HCT116 (cell line): ENCODE data around the gene WDR64. TPM values are rescaled to one million over a fixed set of nuclear protein-coding genes. Genes with fewer than 3 reads are reported as not detected.

Experiments
- ATAC-seq: fragments of 200-7000 bp; cut with Tn5 transposase; 2 replicates; pipeline ENCODE4 v1.9.1; 2020; ENCODE audit warnings: mild to moderate bottlenecking, moderate library complexity
- BruUV-seq: library from RNA; stranded (reverse); fragments of 400-500 nt; replicated peaks from 2 replicates; lab custom pipeline; 2021; lab: Mats Ljungman, UMichigan
- CTCF ChIA-PET: fragments of 300-600 bp; sonication (Branson Sonifier 250); formaldehyde crosslinking; loops from one replicate; lab custom pipeline; 2021; ENCODE audit warnings: antibody characterized with exemption; lab: Charles Lee
- POLR2A ChIA-PET: fragments of 300-600, 350-600 bp; sonication (Branson Sonifier 250); formaldehyde crosslinking; loops from one replicate; lab custom pipeline; 2021; ENCODE audit warnings: antibody characterized with exemption; lab: Charles Lee
- RAD21 ChIA-PET, 2 experiments: fragments of 300-600 bp; sonication (Branson Sonifier 250); formaldehyde crosslinking; loops; one replicate each; lab custom pipeline; 2023; ENCODE audit warnings: low total read pairs in 2 of 2; ENCODE audit not compliant: uncharacterized antibody in 2 of 2, unreplicated experiment in 2 of 2, low non-redundant PET in 1 of 2; lab: Charles Lee
- DNase-seq: peaks from one replicate; pipeline ENCODE4 v3.0.0-alpha.2; 2010; ENCODE audit warnings: low read depth, low spot score
- H2AFZ ChIP-seq: fragments of 200-600 bp; shearing (Covaris generic), sonication (generic); 2 replicates; pipeline ENCODE4 v1.6.1; 2017; ENCODE audit warnings: low read depth, mixed run types, mixed read lengths, antibody characterized with exemption, low read length; ENCODE audit not compliant: poor library complexity, severe bottlenecking
- H3K27ac ChIP-seq: 2 replicates; pipeline ENCODE4 v1.5.1; 2012; ENCODE audit warnings: low read depth, low read length
- H3K27me3 ChIP-seq: fragments of 200-600 bp; sonication (generic); 2 replicates; pipeline ENCODE4 v1.6.1; 2016; ENCODE audit warnings: mixed run types, low read length, mixed read lengths; ENCODE audit not compliant: insufficient read depth
- H3K36me3 ChIP-seq, 2 experiments: fragments of 200-500 bp in 1 of 2; fragments of 200-600 bp in 1 of 2; sonication (Bioruptor generic) in 1 of 2; sonication (generic) in 1 of 2; 2 replicates each; pipeline versions ENCODE4 v1.5.1 to v1.6.1; 2014 to 2016; ENCODE audit warnings: low read length in 2 of 2, inconsistent platforms in 1 of 2, mixed read lengths in 1 of 2, mixed run types in 1 of 2; ENCODE audit not compliant: insufficient read depth in 2 of 2, control insufficient read depth in 1 of 2
- H3K4me1 ChIP-seq, 2 experiments: fragments of 200-600 bp in 1 of 2; sonication (generic) in 1 of 2; 2 replicates each; pipeline versions ENCODE4 v1.5.1 to v1.6.1; 2012 to 2017; ENCODE audit warnings: low read length in 2 of 2, inconsistent platforms in 1 of 2, mild to moderate bottlenecking in 1 of 2, mixed read lengths in 1 of 2, mixed run types in 1 of 2, moderate library complexity in 1 of 2; ENCODE audit not compliant: insufficient read depth in 2 of 2, control insufficient read depth in 1 of 2
- H3K4me2 ChIP-seq: fragments of 200-600 bp; sonication (generic); 2 replicates; pipeline ENCODE4 v1.6.1; 2017; ENCODE audit warnings: mixed run types, low read length, mixed read lengths
- H3K4me3 ChIP-seq, 2 experiments: fragments of 200-600 bp in 1 of 2; sonication (generic) in 1 of 2; replicated peaks in 1 of 2; 2 replicates each; pipeline ENCODE4 v1.5.1; 2011 to 2016; ENCODE audit warnings: low read length in 2 of 2, control low read depth in 1 of 2, low read depth in 1 of 2, mild to moderate bottlenecking in 1 of 2, mixed read lengths in 1 of 2, mixed run types in 1 of 2
- H3K79me2 ChIP-seq: fragments of 200-600 bp; sonication (generic); 2 replicates; pipeline ENCODE4 v1.6.1; 2017; ENCODE audit warnings: mild to moderate bottlenecking, mixed run types, low read length, moderate library complexity, mixed read lengths; ENCODE audit not compliant: insufficient read depth
- H3K9ac ChIP-seq: fragments of 200-600 bp; sonication (generic); 2 replicates; pipeline ENCODE4 v1.6.1; 2016; ENCODE audit warnings: low read length, mixed read lengths
- H3K9me2 ChIP-seq: fragments of 200-600 bp; sonication (generic), shearing (Covaris generic); 2 replicates; pipeline ENCODE4 v1.6.1; 2017; ENCODE audit warnings: mixed run types, mild to moderate bottlenecking, moderate library complexity; ENCODE audit not compliant: insufficient read depth
- H3K9me3 ChIP-seq, 2 experiments: fragments of 200-500 bp in 1 of 2; fragments of 200-600 bp in 1 of 2; sonication (Bioruptor generic) in 1 of 2; sonication (generic) in 1 of 2; 2 replicates each; pipeline ENCODE4 v1.6.1; 2014 to 2017; ENCODE audit warnings: low read length in 2 of 2, mixed read lengths in 2 of 2, inconsistent platforms in 1 of 2, low read depth in 1 of 2, mild to moderate bottlenecking in 1 of 2, mixed run types in 1 of 2, moderate library complexity in 1 of 2; ENCODE audit not compliant: control insufficient read depth in 1 of 2, insufficient read depth in 1 of 2
- H4K20me1 ChIP-seq: fragments of 200-600 bp; sonication (generic), shearing (Covaris generic); 2 replicates; pipeline ENCODE4 v1.6.1; 2017; ENCODE audit warnings: mixed run types, mild to moderate bottlenecking, moderate library complexity; ENCODE audit not compliant: insufficient read depth
- CBX3 ChIP-seq: IDR thresholded peaks from 2 replicates; pipeline ENCODE4 v1.6.1; 2012; ENCODE audit warnings: low read depth
- CEBPB ChIP-seq: IDR thresholded peaks from 2 replicates; pipeline ENCODE4 v1.6.1; 2012; ENCODE audit warnings: low read depth
- CTCF ChIP-seq, 3 experiments: fragments of 200-600 bp in 1 of 3; sonication (generic) in 1 of 3; IDR thresholded peaks in 2 of 3; conservative IDR thresholded peaks in 1 of 3; 2 replicates each; pipeline ENCODE4 v1.5.1; 2012 to 2017; ENCODE audit warnings: low read depth in 2 of 3, low read length in 2 of 3, antibody characterized with exemption in 1 of 3, borderline replicate concordance in 1 of 3, control low read depth in 1 of 3, mild to moderate bottlenecking in 1 of 3, mixed read lengths in 1 of 3, mixed run types in 1 of 3, moderate library complexity in 1 of 3; ENCODE audit not compliant: insufficient read depth in 1 of 3
- EGR1 ChIP-seq: IDR thresholded peaks from 2 replicates; pipeline ENCODE4 v1.6.1; 2012; ENCODE audit warnings: low read depth
- ELF1 ChIP-seq: IDR thresholded peaks from 2 replicates; pipeline ENCODE4 v1.6.1; 2012; ENCODE audit warnings: low read depth, borderline replicate concordance
- EZH2 ChIP-seq: fragments of 200-600 bp; sonication (generic); IDR thresholded peaks from 2 replicates; pipeline ENCODE4 v1.6.1; 2017; ENCODE audit warnings: antibody characterized with exemption, mixed run types
- EZH2phosphoT487 ChIP-seq: fragments of 200-600 bp; IDR thresholded peaks from 2 replicates; pipeline ENCODE4 v1.6.1; 2018; ENCODE audit warnings: antibody characterized with exemption, borderline replicate concordance
- FOSL1 ChIP-seq: IDR thresholded peaks from 2 replicates; pipeline ENCODE4 v1.6.1; 2012; ENCODE audit warnings: low read depth
- JUND ChIP-seq: IDR thresholded peaks from 2 replicates; pipeline ENCODE4 v1.6.1; 2012
- MAX ChIP-seq: IDR thresholded peaks from 2 replicates; pipeline ENCODE4 v1.6.1; 2012
- POLR2AphosphoS5 ChIP-seq: IDR thresholded peaks from 2 replicates; pipeline ENCODE4 v1.6.1; 2011; ENCODE audit warnings: mild to moderate bottlenecking, low read depth, low read length, moderate library complexity
- RAD21 ChIP-seq: IDR thresholded peaks from 2 replicates; pipeline ENCODE4 v1.6.1; 2012; ENCODE audit warnings: low read depth, mild to moderate bottlenecking
- REST ChIP-seq: IDR thresholded peaks from 2 replicates; pipeline ENCODE4 v1.6.1; 2012; ENCODE audit warnings: low read depth
- SIN3A ChIP-seq: IDR thresholded peaks from 2 replicates; pipeline ENCODE4 v1.6.1; 2012; ENCODE audit warnings: low read depth
- TCF7L2 ChIP-seq: IDR thresholded peaks from 2 replicates; pipeline ENCODE4 v1.7.0; 2011; ENCODE audit warnings: borderline replicate concordance, inconsistent platforms; ENCODE audit not compliant: insufficient read depth, insufficient read length; ENCODE audit errors: extremely low read depth
- YY1 ChIP-seq: IDR thresholded peaks from 2 replicates; pipeline ENCODE4 v1.6.1; 2011; ENCODE audit warnings: low read length, low read depth, moderate library complexity, mild to moderate bottlenecking; ENCODE audit not compliant: insufficient replicate concordance; ENCODE audit errors: extremely low read depth
- ZFX ChIP-seq: fragments of 450-650 bp; IDR thresholded peaks from 2 replicates; pipeline ENCODE4 v1.6.1; 2017
- intact Hi-C: fragments of 100-400 bp; cut with micrococcal nuclease; formaldehyde crosslinking; loops from 2 replicates; pipeline ENCODE4 v1.10.0; 2022
- total RNA-seq: library from RNA; stranded (reverse); gene quantifications from one replicate; pipeline ENCODE4 v1.2.1, GENCODE V29; 2021; ENCODE audit not compliant: unreplicated experiment

The WDR64 gene
- total RNA-seq, 1 experiment from 2014 or later, result not detected

- TF ChIP-seq REST, result no peak
- no peak for TF ChIP-seq EGR1
- no peak for TF ChIP-seq POLR2AphosphoS5
- TF ChIP-seq EZH2, result no peak
- no peak for TF ChIP-seq JUND
- TF ChIP-seq CBX3, result no peak
- no peak for TF ChIP-seq SIN3A
- TF ChIP-seq FOSL1, result no peak
- TF ChIP-seq ZFX, result no peak
- TF ChIP-seq RAD21, result no peak
Measured at GRCh38 chr1:241630899-241631298, 21.2 kb upstream of the WDR64 start (continued).

GRCh38 chr1:241631674-241632073 lies 20.4 kb upstream of the WDR64 start:
- Histone ChIP-seq H2AFZ (no peak overlapping the region), H3K27ac (no peak overlapping the region), H3K4me3 (no peak overlapping the region), H3K9me3 (no peaks in the 10 kb centered on the region), H4K20me1 (no peaks in the 10 kb centered on the region), H3K36me3 (peaks cover 7 to 11% of the 10 kb centered on the region in 2 experiments; a peak in 3 of 4 replicates), H3K9ac (no peak overlapping the region), H3K79me2 (no peaks in the 10 kb centered on the region), H3K4me1 (no peaks in the 10 kb centered on the region), H3K27me3 (no peaks in the 10 kb centered on the region), H3K4me2 (no peak overlapping the region), H3K9me2 (no peaks in the 10 kb centered on the region)
- POLR2A ChIA-PET, result no interaction called here
- RAD21 ChIA-PET, result no interaction called here
- intact Hi-C loops, result no loop called here
- CTCF ChIA-PET, result no interaction called here
- DNase-seq, result no peak
- no TSS peak for BruUV-seq
- ATAC-seq, result no peak
- TF ChIP-seq CEBPB (no peak), ELF1 (no peak), REST (no peak), TCF7L2 (no peak), EGR1 (no peak), CBX3 (no peak), EZH2phosphoT487 (no peak), POLR2AphosphoS5 (no peak), MAX (no peak), SIN3A (no peak), YY1 (no peak), CTCF (IDR thresholded peaks at IDR 0.05 in 2 of 3, conservative IDR thresholded peaks at IDR 0.05 in 1 of 3; ENCODE audit: borderline replicate concordance in 1 of 3, insufficient read depth in 1 of 3, low read depth in 2 of 3, low read length in 2 of 3) (no peak)
